SKM-1 (cell line): ENCODE measurements around the gene PAQR5.
"Not testable (repeated sequence)": the region's sequence is repeated elsewhere in the genome, so short reads cannot be mapped to it uniquely, and the experiment has no call there.

Experiments used
- DNase-seq: peaks from one replicate; lab custom pipeline; 2025; ENCODE audit not compliant: unreplicated experiment; lab: John Stamatoyannopoulos, UW

PAQR5 gene

GRCh38 chr15:69346112-69346511, 47.4 kb downstream of the PAQR5 start:
- no peak for DNase-seq

GRCh38 chr15:69351333-69351732, 52.6 kb downstream of the PAQR5 start:
- DNase-seq, result no peak

GRCh38 chr15:69351884-69352283, 53.2 kb downstream of the PAQR5 start:
- no peak for DNase-seq

GRCh38 chr15:69357773-69358771, 59.4 kb downstream of the PAQR5 start:
- no peak for DNase-seq

- DNase-seq, result no peak
These were observed 60.1 kb downstream of the PAQR5 start for GRCh38 chr15:69358850-69359249.

- DNase-seq, result no peak
These were observed 61.0 kb downstream of the PAQR5 start for GRCh38 chr15:69359722-69360121.

GRCh38 chr15:69360642-69361041, 61.9 kb downstream of the PAQR5 start:
- no peak for DNase-seq

- no peak for DNase-seq
These were observed 68.5 kb downstream of the PAQR5 start for GRCh38 chr15:69367236-69367635.

- no peak for DNase-seq
These were observed 70.9 kb downstream of the PAQR5 start for GRCh38 chr15:69369631-69370030.

GRCh38 chr15:69373406-69373805, 74.7 kb downstream of the PAQR5 start:
- no peak for DNase-seq

GRCh38 chr15:69375151-69375790, 76.6 kb downstream of the PAQR5 start:
- DNase-seq, result no peak

GRCh38 chr15:69377216-69377970, 78.7 kb downstream of the PAQR5 start:
- DNase-seq, result no peak

GRCh38 chr15:69380100-69380725, 81.5 kb downstream of the PAQR5 start:
- no peak for DNase-seq

GRCh38 chr15:69380726-69381105, 82.0 kb downstream of the PAQR5 start:
- DNase-seq, result no peak

- DNase-seq, result not testable (repeated sequence)
These were observed 83.5 kb downstream of the PAQR5 start for GRCh38 chr15:69382176-69382575.

- not testable (repeated sequence) for DNase-seq
These were observed 85.4 kb downstream of the PAQR5 start for GRCh38 chr15:69384066-69384465.

- no peak for DNase-seq
These were observed 86.2 kb downstream of the PAQR5 start for GRCh38 chr15:69384626-69385598.

- DNase-seq, result no peak
These were observed 87.1 kb downstream of the PAQR5 start for GRCh38 chr15:69385831-69386230.

- no peak for DNase-seq
These were observed 87.6 kb downstream of the PAQR5 start for GRCh38 chr15:69386284-69386683.

GRCh38 chr15:69388260-69388705, 89.6 kb downstream of the PAQR5 start:
- no peak for DNase-seq
